Lung (tissue), 12 donors: ENCODE results near the gene GALNT2. TPM values are rescaled to one million over a fixed set of nuclear protein-coding genes. Genes with fewer than 3 reads are reported as not detected.

Source experiments
- ATAC-seq: fragments of 200-7000 bp; cut with Tn5 transposase; one replicate; pipeline ENCODE4 v1.9.1; 2020; ENCODE audit warnings: moderate number of reproducible peaks; ENCODE audit not compliant: insufficient read depth, low FRiP score
- DNase-seq, 3 donors: peaks; one replicate each; pipeline ENCODE4 v3.0.0-alpha.2; 2013 to 2017
- H3K27ac ChIP-seq, 2 donors: one replicate each; pipeline ENCODE4 v1.5.1; 2013; ENCODE audit warnings: mild to moderate bottlenecking in 2 of 2, moderate library complexity in 2 of 2, control low read depth in 1 of 2, inconsistent platforms in 1 of 2, low read depth in 1 of 2, low read length in 1 of 2
- H3K27me3 ChIP-seq, 3 donors: one replicate each; pipeline ENCODE4 v1.5.1; 2013; ENCODE audit warnings: low read length in 2 of 3; ENCODE audit not compliant: control insufficient read depth in 3 of 3, insufficient read depth in 3 of 3
- H3K36me3 ChIP-seq, 4 donors: one replicate each; pipeline ENCODE4 v1.5.1; 2013; ENCODE audit warnings: low read length in 4 of 4, mild to moderate bottlenecking in 1 of 4, moderate library complexity in 1 of 4; ENCODE audit not compliant: control insufficient read depth in 4 of 4, insufficient read depth in 4 of 4
- H3K4me1 ChIP-seq, 5 donors: one replicate each; pipeline ENCODE4 v1.5.1; 2013; ENCODE audit warnings: low read length in 5 of 5, mild to moderate bottlenecking in 2 of 5, moderate library complexity in 1 of 5; ENCODE audit not compliant: control insufficient read depth in 5 of 5, insufficient read depth in 5 of 5
- H3K4me3 ChIP-seq: one replicate; pipeline ENCODE4 v1.5.1; 2013; ENCODE audit warnings: mild to moderate bottlenecking, control low read depth, moderate library complexity
- H3K9ac ChIP-seq, 2 donors: one replicate each; pipeline ENCODE4 v1.5.1; 2013; ENCODE audit warnings: low read length in 2 of 2, control low read depth in 1 of 2; ENCODE audit not compliant: insufficient read depth in 1 of 2
- H3K9me3 ChIP-seq, 4 donors: one replicate each; pipeline ENCODE4 v1.5.1; 2013; ENCODE audit warnings: low read length in 3 of 4, mild to moderate bottlenecking in 1 of 4, moderate library complexity in 1 of 4; ENCODE audit not compliant: control insufficient read depth in 4 of 4, insufficient read depth in 3 of 4
- CTCF ChIP-seq: IDR thresholded peaks from 2 replicates; pipeline ENCODE4 v1.5.1; 2012; ENCODE audit warnings: mild to moderate bottlenecking; ENCODE audit errors: control extremely low read depth, extremely low read depth
- WGBS, 2 donors: extraction: QIAGEN DNeasy Blood & Tissue Kit; methylation state at CpG; one replicate each; pipeline ENCODE4 v1.1.7; 2013; 5-methylcytosine and 5-hydroxymethylcytosine counted together
- polyA plus RNA-seq, 2 donors: library from polyadenylated mRNA; stranded (reverse); fragments of 200-250 nt; gene quantifications; one replicate each; pipeline ENCODE4 v1.2.1, GENCODE V29; 2013
- total RNA-seq, 2 donors: library from RNA; depleted of rRNA in 1 of 2; stranded (reverse); fragments of >200 nt in 1 of 2; gene quantifications; one replicate each; pipeline ENCODE4 v1.2.1, GENCODE V29; 2014 to 2021
- donor health status: control.
- donor health status: control.
- donor health status: Bipolar disorder and iron deficiency.
- donor health status: healthy.
- donor health status: DM: yes; HTN: yes; CAD: no.

The GALNT2 gene
- total and polyA plus RNA-seq, 4 donors = 23.1 to 101 (median 58.9) TPM

GRCh38 chr1:230142608-230143210 is 75.7 kb downstream of the GALNT2 start:
- ATAC-seq = no peak
- Histone ChIP-seq H3K4me1 (peaks cover 0 to 23% (median 3%) of the 10 kb centered on the region in 5 donors), H3K9ac (no peak overlapping the region), H3K27me3 (no peaks in the 10 kb centered on the region), H3K9me3 (no peaks in the 10 kb centered on the region), H3K36me3 (no peaks in the 10 kb centered on the region), H3K27ac (no peak overlapping the region), H3K4me3 (no peak overlapping the region)
- WGBS, 2 donors = 87 to 89% methylated on average over 5 of the region's 5 CpGs
- peak; percentile 55 to 77 (median 70) for DNase-seq
- no peak for TF ChIP-seq CTCF

- DNase-seq (no peak), ATAC-seq (no peak)
- Histone ChIP-seq H3K36me3 (no peaks in the 10 kb centered on the region), H3K9ac (no peak overlapping the region), H3K4me1 (peaks cover 0 to 23% (median 3%) of the 10 kb centered on the region in 5 donors), H3K9me3 (no peaks in the 10 kb centered on the region), H3K4me3 (no peak overlapping the region), H3K27me3 (no peaks in the 10 kb centered on the region), H3K27ac (no peak overlapping the region)
- no peak for TF ChIP-seq CTCF
- 90 to 94% methylated on average over 9 of the region's 9 CpGs for WGBS, 2 donors
These were observed 76.5 kb downstream of the GALNT2 start for GRCh38 chr1:230143534-230143933.

GRCh38 chr1:230144010-230144614 is 77.1 kb downstream of the GALNT2 start:
- no peak for TF ChIP-seq CTCF
- DNase-seq (no peak), ATAC-seq (peak; percentile 48)
- Histone ChIP-seq H3K4me3 (no peak overlapping the region), H3K9me3 (no peaks in the 10 kb centered on the region), H3K27me3 (no peaks in the 10 kb centered on the region), H3K4me1 (peaks cover 0 to 23% (median 3%) of the 10 kb centered on the region in 5 donors), H3K27ac (no peak overlapping the region), H3K9ac (no peak overlapping the region), H3K36me3 (no peaks in the 10 kb centered on the region)
- 73 to 81% methylated on average over 14 of the region's 14 CpGs for WGBS, 2 donors
